T-helper 22 cell (primary cell): ENCODE measurements around the gene ATP1B2.
"Not testable (repeated sequence)": the region's sequence is repeated elsewhere in the genome, so short reads cannot be mapped to it uniquely, and the experiment has no call there.

Experiments used
- DNase-seq: peaks from one replicate; pipeline ENCODE4 v3.0.0-alpha.2; 2020; ENCODE audit warnings: low read depth

ATP1B2 gene

GRCh38 chr17:7636163-7636562 lies 14.6 kb upstream of the ATP1B2 start:
- DNase-seq, result no peak

DNA sequence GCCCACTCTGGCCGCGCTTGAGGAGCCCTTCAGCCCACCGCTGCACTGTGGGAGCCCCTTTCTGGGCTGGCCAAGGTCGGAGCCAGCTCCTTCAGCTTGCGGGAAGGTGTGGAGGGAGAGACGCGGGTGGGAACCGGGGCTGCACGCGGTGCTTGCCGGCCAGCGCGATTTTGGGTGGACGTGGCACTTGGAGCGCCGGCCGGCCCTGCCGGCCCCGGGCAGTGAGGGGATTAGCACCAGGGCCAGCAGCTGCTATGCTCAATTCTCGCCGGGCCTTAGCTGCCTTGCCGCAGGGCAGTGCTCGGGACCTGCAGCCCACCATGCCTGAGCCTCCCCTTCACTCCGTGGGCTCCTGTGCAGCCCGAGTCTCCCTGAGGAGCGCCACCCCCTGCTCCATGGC lies 9.9 kb upstream of the ATP1B2 start:
- DNase-seq, result no peak

DNA sequence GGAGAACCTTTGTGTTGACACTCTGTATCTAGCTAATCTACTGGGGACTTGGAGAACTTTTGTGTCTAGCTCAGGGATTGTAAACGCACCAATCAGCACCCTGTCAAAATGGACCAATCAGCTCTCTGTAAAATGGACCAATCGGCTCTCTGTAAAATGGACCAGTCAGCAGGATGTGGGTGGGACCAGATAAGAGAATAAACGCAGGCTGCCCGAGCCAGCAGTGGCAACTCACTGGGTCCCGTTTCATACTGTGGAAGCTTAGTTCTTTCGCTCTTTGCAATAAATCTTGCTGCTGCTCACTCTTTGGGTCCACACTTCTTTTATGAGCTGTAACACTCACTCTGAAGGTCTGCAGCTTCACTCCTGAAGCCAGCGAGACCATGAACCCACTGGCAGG lies 9.1 kb upstream of the ATP1B2 start:
- DNase-seq, result not testable (repeated sequence)

GRCh38 chr17:7644775-7645174 lies 6.0 kb upstream of the ATP1B2 start:
- no peak for DNase-seq

- no peak for DNase-seq
Measured at GRCh38 chr17:7646457-7646856, 4.3 kb upstream of the ATP1B2 start.

- no peak for DNase-seq
Measured at GRCh38 chr17:7647018-7647417, 3.7 kb upstream of the ATP1B2 start.

GRCh38 chr17:7651097-7651664 lies 455 bp downstream of the ATP1B2 start:
- no peak for DNase-seq

DNA sequence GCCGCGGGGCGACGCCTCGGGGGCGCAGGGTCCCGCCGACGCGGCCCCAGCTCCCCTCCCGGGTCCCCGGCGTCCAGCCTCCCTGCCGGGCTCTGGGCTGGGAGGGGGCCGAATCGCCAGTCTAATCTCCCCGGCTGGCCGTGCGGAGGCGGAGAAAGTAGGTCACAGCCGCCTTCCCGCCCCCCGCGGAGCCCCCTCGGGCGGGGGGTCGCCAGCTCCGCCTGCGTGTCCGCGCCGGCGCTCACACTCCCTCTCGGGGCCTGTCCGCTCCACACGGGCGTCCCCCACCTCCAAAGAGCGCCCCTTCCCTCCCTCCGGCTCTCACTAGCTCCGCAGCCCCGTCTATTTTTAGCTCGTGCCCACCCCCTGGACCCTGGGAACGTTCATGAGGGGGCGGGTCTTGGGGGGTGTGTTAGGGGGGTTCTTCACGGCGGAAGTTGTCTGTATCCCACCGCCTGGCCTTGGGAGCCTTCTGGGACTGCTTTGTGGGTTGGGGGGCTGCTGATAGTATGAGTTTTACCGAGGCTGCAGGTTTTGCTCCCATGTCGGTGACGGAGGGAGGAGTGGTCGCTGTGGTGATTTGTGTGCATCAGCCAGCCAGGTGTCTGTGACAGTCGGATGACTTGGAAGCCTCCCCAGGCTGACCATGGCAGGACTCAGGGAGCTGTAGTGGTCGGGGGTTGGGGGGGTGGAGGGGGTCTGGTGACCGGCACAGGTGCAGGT lies 1.1 kb downstream of the ATP1B2 start:
- no peak for DNase-seq

- no peak for DNase-seq
Measured at GRCh38 chr17:7652388-7653356, 1.9 kb downstream of the ATP1B2 start.

DNA sequence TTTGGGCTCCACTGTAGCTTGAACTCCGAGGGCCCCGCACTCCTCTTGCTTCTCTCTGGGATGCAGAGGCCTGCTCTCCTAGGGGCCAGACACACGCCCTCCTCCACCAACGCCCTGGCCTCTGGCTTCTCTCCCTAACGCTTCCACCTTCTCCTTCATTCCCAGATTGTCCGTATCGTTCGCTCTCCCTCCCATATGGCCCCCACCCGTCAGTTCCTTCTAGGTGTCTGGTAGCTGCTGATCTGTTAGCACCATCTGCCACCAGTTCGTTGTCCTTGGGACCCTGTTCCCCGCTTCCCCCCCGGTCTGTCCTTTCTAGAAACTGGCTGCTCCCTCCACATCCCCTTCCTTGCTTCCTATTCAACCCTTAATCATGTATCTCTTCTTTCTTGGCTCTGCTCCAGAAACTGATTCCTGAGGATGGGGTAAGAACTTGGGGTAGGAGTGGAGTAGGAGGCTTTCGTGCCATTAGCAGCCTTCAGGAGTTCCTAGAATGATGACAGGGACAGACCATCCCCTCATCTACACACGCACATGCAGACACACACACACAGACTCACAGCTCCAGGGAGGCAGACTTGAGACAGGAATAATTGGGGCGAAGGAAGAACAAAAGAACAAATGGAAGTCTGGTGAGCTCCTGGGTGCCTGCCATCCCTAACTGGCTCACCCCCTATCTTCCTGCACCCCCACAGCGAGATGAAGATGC lies 4.3 kb downstream of the ATP1B2 start:
- no peak for DNase-seq

DNA sequence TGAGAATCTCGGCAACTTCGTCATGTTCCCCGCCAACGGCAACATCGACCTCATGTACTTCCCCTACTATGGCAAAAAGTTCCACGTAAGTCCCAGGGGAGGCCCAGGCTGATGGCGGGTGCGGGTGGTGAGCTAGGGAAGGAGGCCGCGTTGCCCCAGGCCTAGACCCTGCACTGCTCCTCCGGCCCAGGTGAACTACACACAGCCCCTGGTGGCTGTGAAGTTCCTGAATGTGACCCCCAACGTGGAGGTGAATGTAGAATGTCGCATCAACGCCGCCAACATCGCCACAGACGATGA lies 4.8 kb downstream of the ATP1B2 start:
- DNase-seq, result no peak

DNA sequence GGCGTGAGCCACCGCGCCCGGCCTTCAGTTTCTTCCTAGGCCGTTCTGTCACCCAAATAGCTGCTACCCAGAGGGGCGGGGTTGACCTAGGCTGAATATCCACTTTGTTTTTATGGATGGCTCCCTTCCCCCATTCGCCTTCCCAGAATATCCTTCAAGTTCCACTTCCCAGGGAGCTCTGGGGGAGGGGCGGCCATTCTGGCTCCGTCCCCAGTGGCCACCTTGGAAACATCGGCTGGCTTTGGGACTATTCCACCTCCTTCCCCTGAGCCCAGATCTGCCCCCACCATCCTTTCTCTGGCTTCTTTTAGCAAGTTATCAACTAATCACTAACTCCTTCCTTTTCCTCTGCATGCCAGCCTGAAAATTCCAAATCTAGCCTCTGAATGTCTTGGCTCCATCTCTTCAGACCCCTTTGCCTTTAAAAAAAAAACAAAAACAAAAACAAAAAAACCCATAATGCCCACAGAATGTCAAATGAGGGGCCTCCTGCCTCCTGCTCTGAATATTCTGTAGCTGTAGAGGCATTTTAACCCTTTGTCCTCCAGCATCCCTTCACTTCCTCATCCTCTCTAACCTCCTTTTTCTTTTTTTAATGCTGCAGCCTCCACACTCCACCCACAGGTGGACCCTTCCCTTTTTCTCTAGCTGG lies 6.4 kb downstream of the ATP1B2 start:
- no peak for DNase-seq

DNA sequence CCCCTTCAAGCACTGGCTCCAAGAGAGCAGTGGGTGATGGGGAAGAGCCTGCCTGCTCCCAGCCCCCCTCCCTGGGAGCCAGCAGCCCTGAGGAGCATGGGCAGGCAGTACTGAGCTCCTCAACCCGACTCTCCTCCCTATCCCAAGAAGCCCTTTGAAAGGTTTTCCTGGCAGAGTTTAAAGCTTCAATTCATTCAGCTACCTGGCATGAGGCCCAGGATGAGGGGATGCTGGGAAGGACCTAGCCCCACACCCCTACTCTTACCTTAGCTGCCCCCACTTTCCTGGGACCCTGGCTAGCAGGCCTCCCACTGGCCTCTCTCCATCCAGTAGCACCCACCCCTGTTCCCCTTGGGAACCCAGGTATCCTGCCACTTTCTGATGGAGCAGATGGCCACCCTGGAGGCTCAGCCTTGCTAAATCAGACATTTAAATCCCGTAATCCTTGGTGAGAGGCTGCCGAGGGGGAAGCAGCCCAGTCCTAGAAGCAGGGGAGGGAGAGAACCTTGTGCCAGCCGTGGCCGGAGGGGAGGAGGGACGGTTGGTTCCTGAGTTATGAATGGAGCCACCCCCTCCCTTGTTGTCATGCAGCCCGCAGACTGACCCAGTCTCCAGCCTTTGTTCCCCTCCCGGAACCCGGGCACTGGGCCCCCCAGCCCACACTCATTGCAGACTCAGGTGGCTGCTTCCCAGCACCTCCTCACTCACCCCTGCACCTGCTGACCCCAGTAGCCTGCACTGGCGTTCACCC lies 17.1 kb downstream of the ATP1B2 start:
- no peak for DNase-seq

- no peak for DNase-seq
Measured at GRCh38 chr17:7668482-7668881, 17.8 kb downstream of the ATP1B2 start.

GRCh38 chr17:7673239-7673638 lies 22.5 kb downstream of the ATP1B2 start:
- DNase-seq, result no peak

- no peak for DNase-seq
Measured at GRCh38 chr17:7674934-7675333, 24.2 kb downstream of the ATP1B2 start.

DNA sequence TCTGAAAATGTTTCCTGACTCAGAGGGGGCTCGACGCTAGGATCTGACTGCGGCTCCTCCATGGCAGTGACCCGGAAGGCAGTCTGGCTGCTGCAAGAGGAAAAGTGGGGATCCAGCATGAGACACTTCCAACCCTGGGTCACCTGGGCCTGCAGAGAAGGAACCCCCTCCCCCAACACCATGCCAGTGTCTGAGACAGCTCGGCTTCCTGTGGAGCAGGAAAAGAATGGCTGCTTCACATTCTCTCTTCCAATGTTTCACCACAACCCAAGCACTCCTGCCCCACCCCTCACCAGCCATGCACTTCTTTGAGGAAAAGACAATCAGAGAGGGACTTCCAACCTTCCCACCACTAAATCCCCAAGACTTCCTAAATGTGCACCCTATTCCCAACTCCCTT lies 25.8 kb downstream of the ATP1B2 start:
- DNase-seq, result no peak

DNA sequence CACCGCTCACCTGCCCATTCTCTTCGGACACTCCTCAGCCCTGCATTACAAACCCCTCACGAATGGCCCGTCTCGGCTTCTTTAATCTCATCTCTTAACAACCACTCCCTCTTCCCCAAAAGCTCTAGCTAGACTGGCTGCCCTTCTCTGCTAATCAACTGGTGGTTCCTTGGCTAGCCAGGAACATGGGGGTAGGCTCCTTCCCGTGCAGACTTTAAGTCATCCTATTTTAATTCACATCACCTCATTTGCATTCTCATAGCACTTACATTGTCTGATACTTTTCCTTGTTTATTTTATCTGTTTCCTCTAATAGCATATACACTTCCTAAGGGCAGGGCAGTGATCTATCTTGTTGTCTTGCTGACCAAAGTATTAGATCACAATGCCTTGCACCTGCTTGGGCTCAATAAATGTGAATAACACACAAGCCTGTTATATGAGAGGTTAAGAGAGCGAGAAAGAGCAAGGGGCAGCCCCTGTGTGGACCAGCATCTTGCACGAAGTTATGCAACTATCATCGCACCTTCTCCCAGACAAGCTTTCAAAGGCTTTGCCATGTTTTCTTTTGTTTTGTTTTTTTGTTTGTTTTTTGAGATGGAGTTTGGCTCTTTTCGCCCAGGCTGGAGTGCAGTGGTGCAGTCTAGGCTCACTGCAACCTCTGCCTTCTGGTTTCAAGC lies 26.8 kb downstream of the ATP1B2 start:
- no peak for DNase-seq

DNA sequence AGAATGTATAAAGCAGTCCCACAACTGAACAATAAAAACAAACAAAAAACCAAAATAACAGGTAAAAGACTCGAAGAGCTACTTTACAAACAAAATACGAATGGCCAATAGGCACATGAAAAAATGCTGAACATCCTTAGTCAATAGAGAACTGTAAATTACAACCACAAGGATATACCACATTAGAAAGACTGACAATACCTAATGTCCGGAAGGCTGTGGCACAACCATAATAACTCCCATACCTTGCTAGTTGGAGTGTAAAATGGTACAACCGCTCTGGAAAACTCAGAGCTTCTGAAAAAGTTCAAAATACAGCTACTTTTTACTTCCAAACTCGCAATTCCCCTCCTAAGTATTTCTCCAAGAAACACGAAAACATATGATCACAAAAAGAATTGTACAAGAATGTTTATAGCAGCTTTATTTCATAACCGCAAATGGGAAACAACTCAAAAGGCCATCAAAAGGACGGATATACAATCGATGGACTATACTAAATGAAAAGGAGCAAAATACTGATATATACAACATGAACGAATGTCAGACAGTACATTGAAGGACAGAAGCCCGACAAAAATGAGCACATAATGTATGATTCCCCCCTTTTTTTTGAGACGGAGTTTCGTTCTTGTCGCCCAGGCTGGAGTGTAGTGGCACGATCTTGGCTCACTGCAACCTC lies 34.3 kb downstream of the ATP1B2 start:
- DNase-seq, result no peak
